IPS-NIHi7 (cell line): Measurements from ENCODE around the gene PRSS1.

Experiments used
- DNase-seq: peaks from one replicate; pipeline ENCODE4 v3.0.0; 2012; ENCODE audit warnings: mixed read lengths; ENCODE audit errors: extremely low spot score

The PRSS1 gene

DNA sequence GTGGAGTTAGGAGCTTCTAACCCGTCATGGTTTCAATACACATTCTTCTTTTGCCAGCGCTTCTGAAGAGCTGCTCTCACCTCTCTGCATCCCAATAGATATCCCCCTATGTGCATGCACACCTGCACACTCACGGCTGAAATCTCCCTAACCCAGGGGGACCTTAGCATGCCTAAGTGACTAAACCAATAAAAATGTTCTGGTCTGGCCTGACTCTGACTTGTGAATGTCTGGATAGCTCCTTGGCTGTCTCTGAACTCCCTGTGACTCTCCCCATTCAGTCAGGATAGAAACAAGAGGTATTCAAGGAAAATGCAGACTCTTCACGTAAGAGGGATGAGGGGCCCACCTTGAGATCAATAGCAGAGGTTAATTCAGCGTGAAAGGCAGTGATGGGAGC is 43.9 kb downstream of the PRSS1 start:
- DNase-seq = no peak

- peak; percentile 58 for DNase-seq
Measured at GRCh38 chr7:142795339-142795863, 46.1 kb downstream of the PRSS1 start.

GRCh38 chr7:142796001-142796500 is 46.8 kb downstream of the PRSS1 start:
- peak; percentile 24 for DNase-seq

DNA sequence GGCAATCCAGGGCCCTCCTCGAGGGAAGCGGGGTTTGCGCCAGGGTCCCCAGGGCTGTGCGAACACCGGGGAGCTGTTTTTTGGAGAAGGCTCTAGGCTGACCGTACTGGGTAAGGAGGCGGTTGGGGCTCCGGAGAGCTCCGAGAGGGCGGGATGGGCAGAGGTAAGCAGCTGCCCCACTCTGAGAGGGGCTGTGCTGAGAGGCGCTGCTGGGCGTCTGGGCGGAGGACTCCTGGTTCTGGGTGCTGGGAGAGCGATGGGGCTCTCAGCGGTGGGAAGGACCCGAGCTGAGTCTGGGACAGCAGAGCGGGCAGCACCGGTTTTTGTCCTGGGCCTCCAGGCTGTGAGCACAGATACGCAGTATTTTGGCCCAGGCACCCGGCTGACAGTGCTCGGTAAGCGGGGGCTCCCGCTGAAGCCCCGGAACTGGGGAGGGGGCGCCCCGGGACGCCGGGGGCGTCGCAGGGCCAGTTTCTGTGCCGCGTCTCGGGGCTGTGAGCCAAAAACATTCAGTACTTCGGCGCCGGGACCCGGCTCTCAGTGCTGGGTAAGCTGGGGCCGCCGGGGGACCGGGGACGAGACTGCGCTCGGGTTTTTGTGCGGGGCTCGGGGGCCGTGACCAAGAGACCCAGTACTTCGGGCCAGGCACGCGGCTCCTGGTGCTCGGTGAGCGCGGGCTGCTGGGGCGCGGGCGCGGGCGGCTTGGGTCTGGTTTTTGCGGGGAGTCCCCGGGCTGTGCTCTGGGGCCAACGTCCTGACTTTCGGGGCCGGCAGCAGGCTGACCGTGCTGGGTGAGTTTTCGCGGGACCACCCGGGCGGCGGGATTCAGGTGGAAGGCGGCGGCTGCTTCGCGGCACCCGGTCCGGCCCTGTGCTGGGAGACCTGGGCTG is 47.5 kb downstream of the PRSS1 start:
- DNase-seq = peak; percentile 36

DNA sequence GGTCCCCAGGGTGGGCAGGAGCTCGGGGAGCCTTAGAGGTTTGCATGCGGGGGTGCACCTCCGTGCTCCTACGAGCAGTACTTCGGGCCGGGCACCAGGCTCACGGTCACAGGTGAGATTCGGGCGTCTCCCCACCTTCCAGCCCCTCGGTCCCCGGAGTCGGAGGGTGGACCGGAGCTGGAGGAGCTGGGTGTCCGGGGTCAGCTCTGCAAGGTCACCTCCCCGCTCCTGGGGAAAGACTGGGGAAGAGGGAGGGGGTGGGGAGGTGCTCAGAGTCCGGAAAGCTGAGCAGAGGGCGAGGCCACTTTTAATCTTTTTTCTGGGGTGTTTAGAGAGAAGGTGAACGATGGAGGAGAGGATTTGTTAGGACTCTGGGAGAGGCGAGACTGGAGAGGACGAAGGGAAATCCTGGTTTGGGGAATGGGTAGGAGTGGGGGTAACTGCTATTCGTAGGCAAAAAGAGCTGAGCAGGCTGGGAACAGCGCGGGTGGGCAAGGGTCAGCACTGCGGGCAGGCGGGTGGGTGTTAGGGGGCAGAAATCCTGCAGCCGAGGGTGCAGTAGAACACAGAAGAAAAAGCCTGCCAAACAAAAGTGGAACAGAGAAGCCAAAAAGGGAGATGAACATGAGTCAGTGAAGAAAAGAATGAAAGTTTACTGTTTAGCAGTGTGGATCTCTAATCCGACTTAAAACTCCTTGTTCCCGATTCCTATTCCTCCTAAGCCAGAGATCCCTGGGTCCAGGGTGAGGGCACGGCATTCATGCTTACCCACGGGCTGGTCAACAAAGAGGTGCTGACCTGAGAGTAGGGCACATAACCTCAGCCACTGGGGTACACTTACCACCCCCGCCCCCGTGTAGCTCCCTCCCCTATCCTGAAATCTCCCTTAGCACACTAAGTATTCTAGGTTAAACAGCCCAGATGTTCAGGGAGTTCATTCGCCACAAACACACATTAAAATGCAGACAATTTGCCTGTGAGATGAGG is 48.4 kb downstream of the PRSS1 start:
- DNase-seq = no peak

DNA sequence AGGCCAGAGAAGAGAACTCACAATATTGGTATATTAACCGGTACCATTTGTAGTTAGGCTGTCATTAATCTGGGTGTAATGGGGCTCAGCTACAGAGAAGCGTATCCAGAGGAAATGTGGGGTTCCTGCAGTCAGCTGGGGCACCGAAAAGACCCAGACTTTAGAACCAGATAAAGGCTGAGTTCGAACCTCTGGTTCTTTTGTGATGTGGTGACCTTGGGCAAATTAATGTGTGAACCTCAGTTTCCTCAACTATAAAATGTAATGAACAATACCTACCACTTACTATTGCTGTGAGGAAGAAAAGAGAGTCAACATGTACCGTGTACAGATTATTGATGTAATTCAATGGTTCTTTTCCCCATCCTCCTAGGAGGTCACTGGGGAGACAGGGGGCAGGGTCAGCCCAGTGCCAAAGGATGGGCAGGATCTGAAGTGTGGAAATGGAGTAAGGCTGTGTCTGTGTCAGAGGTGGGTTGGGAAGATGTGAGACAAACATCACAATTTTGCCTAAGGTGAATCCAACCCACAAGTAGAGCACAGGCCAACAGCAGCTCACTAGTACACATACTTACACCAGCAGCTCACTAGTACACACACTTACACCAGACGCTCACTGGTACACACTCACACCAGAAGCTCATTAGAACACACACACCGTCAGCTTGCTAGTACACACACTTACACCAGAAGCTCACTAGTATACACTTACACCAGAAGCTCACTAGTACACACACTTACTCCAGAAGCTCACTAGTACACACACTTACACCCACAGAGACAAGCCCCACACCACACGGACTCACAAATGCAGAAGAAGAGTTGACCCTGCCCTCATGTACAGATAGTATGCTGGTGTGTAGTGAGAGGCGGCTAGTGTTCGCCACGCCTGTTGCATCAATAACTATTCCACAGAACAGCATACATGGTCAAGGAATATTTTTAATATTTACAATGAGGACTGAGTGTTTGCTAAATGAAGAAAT is 49.5 kb downstream of the PRSS1 start:
- DNase-seq = no peak

GRCh38 chr7:142799437-142799835 is 50.2 kb downstream of the PRSS1 start:
- no peak for DNase-seq

GRCh38 chr7:142800088-142800487 is 50.8 kb downstream of the PRSS1 start:
- no peak for DNase-seq

- DNase-seq = no peak
Measured at GRCh38 chr7:142800699-142801260, 51.5 kb downstream of the PRSS1 start.

DNA sequence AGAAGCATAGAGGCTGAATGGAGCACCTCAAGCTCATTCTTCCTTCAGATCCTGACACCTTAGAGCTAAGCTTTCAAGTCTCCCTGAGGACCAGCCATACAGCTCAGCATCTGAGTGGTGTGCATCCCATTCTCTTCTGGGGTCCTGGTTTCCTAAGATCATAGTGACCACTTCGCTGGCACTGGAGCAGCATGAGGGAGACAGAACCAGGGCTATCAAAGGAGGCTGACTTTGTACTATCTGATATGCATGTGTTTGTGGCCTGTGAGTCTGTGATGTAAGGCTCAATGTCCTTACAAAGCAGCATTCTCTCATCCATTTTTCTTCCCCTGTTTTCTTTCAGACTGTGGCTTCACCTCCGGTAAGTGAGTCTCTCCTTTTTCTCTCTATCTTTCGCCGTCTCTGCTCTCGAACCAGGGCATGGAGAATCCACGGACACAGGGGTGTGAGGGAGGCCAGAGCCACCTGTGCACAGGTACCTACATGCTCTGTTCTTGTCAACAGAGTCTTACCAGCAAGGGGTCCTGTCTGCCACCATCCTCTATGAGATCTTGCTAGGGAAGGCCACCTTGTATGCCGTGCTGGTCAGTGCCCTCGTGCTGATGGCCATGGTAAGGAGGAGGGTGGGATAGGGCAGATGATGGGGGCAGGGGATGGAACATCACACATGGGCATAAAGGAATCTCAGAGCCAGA is 52.5 kb downstream of the PRSS1 start:
- DNase-seq = no peak

GRCh38 chr7:142802301-142802700 is 53.0 kb downstream of the PRSS1 start:
- DNase-seq = no peak
